Endothelial cell of umbilical vein (primary cell): Measurements from ENCODE around the gene R3HCC1L. TPM values are rescaled to one million over a fixed set of nuclear protein-coding genes. Genes with fewer than 3 reads are reported as not detected.

Experiments used
- BruUV-seq: library from RNA; stranded (reverse); fragments of 400-500 nt; replicated peaks from 2 replicates; lab custom pipeline; 2021; lab: Mats Ljungman, UMichigan
- CTCF ChIA-PET: fragments of 300-600, 350-600 bp; sonication (Branson Sonifier 250); formaldehyde crosslinking; loops from one replicate; lab custom pipeline; 2021; ENCODE audit warnings: antibody characterized with exemption, inconsistent platforms; lab: Charles Lee
- POLR2A ChIA-PET: fragments of 300-600, 350-600 bp; sonication (Branson Sonifier 250); formaldehyde crosslinking; loops from one replicate; lab custom pipeline; 2021; ENCODE audit warnings: antibody characterized with exemption, inconsistent platforms; lab: Charles Lee
- DNase-seq: peaks from one replicate; pipeline ENCODE4 v3.0.0-alpha.2; 2011; ENCODE audit warnings: low read depth, low spot score
- FAIRE-seq: peaks from 2 replicates; lab custom pipeline; 2011; peaks lifted over from hg19 to GRCh38; lab: Jason Lieb, UNC
- H2AFZ ChIP-seq: 2 replicates; pipeline ENCODE4 v1.6.0; 2012; ENCODE audit warnings: low read depth, low read length, control low read depth, inconsistent platforms
- H3K27ac ChIP-seq: 2 replicates; pipeline ENCODE4 v1.5.1; 2011; ENCODE audit warnings: low read depth, mild to moderate bottlenecking, control low read depth, low read length, moderate library complexity; ENCODE audit not compliant: insufficient read depth
- H3K27me3 ChIP-seq, 2 experiments: 2 replicates each; pipeline versions ENCODE4 v1.6.0 to v1.6.1; 2011; ENCODE audit warnings: low read length in 2 of 2, mixed read lengths in 1 of 2; ENCODE audit not compliant: control insufficient read depth in 2 of 2, insufficient read depth in 2 of 2
- H3K36me3 ChIP-seq, 2 experiments: 2 replicates in 1 of 2; 3 replicates in 1 of 2; pipeline ENCODE4 v1.5.1; 2011; ENCODE audit warnings: low read length in 2 of 2, mild to moderate bottlenecking in 1 of 2, moderate library complexity in 1 of 2; ENCODE audit not compliant: control insufficient read depth in 2 of 2, insufficient read depth in 2 of 2; ENCODE audit errors: extremely low read depth in 1 of 2
- H3K4me1 ChIP-seq: 3 replicates; pipeline ENCODE4 v1.5.1; 2011; ENCODE audit warnings: mild to moderate bottlenecking, low read length; ENCODE audit not compliant: control insufficient read depth, insufficient read depth; ENCODE audit errors: extremely low read depth
- H3K4me2 ChIP-seq: 2 replicates; pipeline ENCODE4 v1.6.1; 2011; ENCODE audit warnings: low read length, control low read depth, mixed read lengths; ENCODE audit not compliant: insufficient read depth
- H3K4me3 ChIP-seq, 3 experiments: fragments of 200-600 bp in 1 of 3; sonication (generic), shearing (Covaris generic) in 1 of 3; replicated peaks in 1 of 3; 2 replicates each; pipeline ENCODE4 v1.5.1; 2011 to 2016; ENCODE audit warnings: control low read depth in 3 of 3, low read length in 3 of 3, mild to moderate bottlenecking in 2 of 3, inconsistent platforms in 1 of 3, low read depth in 1 of 3, moderate library complexity in 1 of 3; ENCODE audit not compliant: insufficient read depth in 1 of 3
- H3K79me2 ChIP-seq: 2 replicates; pipeline ENCODE4 v1.6.0; 2012; ENCODE audit warnings: low read length, inconsistent platforms; ENCODE audit not compliant: control insufficient read depth, insufficient read depth
- H3K9ac ChIP-seq: replicated peaks from 2 replicates; pipeline ENCODE3; 2011; ENCODE audit warnings: low read length, control low read depth; ENCODE audit not compliant: insufficient read depth; ENCODE audit errors: extremely low read depth
- H3K9me1 ChIP-seq: replicated peaks from 3 replicates; pipeline ENCODE4 v1.6.0; 2011; ENCODE audit warnings: mild to moderate bottlenecking, low read length; ENCODE audit not compliant: control insufficient read depth, insufficient read depth; ENCODE audit errors: extremely low read depth
- H3K9me3 ChIP-seq: replicated peaks from 2 replicates; pipeline ENCODE4 v1.5.1; 2012; ENCODE audit warnings: low read length, inconsistent platforms; ENCODE audit not compliant: control insufficient read depth, insufficient read depth
- H4K20me1 ChIP-seq: replicated peaks from 2 replicates; pipeline ENCODE3; 2011; ENCODE audit warnings: mild to moderate bottlenecking, low read length; ENCODE audit not compliant: control insufficient read depth, insufficient read depth; ENCODE audit errors: extremely low read depth
- EZH2 ChIP-seq: IDR thresholded peaks from 2 replicates; pipeline ENCODE4 v1.6.1; 2012; ENCODE audit warnings: borderline replicate concordance, low read depth, mild to moderate bottlenecking, moderate library complexity, low read length, inconsistent platforms; ENCODE audit not compliant: severe bottlenecking
- FOS ChIP-seq: IDR thresholded peaks from 2 replicates; pipeline ENCODE4 v1.6.1; 2011; ENCODE audit warnings: mild to moderate bottlenecking, low read length, moderate library complexity, borderline replicate concordance; ENCODE audit not compliant: insufficient read depth
- GATA2 ChIP-seq: IDR thresholded peaks from 2 replicates; pipeline ENCODE4 v1.7.0; 2011; ENCODE audit warnings: low read depth, mild to moderate bottlenecking, moderate library complexity, mixed read lengths, low read length; ENCODE audit not compliant: insufficient read length, insufficient read depth
- JUN ChIP-seq: IDR thresholded peaks from 2 replicates; pipeline ENCODE4 v1.6.1; 2011; ENCODE audit warnings: borderline replicate concordance, low read depth; ENCODE audit not compliant: insufficient read length, insufficient read depth
- MAX ChIP-seq: IDR thresholded peaks from 2 replicates; pipeline ENCODE4 v1.6.1; 2011; ENCODE audit not compliant: insufficient read depth, insufficient read length
- MYC ChIP-seq: IDR thresholded peaks from one replicate; pipeline ENCODE4 v1.6.1; 2011; ENCODE audit warnings: mild to moderate bottlenecking, low read depth, low read length
- POLR2A ChIP-seq: IDR thresholded peaks from 2 replicates; pipeline ENCODE4 v1.6.1; 2012; ENCODE audit warnings: low read depth, mild to moderate bottlenecking, control low read depth, low read length
- POLR2AphosphoS5 ChIP-seq: IDR thresholded peaks from 2 replicates; pipeline ENCODE4 v1.6.1; 2012; ENCODE audit warnings: low read depth, mild to moderate bottlenecking, control low read depth, low read length, moderate library complexity; ENCODE audit not compliant: insufficient read depth
- dilution Hi-C: fragments of 300-500 bp; cut with MboI; formaldehyde crosslinking; loops from one replicate; pipeline ENCODE4 v1.15.0; 2019; ENCODE audit warnings: low sequenced_read_pairs; ENCODE audit not compliant: extremely low pct_ligation_motif_present
- intact Hi-C: fragments of 100-400 bp; cut with micrococcal nuclease; formaldehyde crosslinking; loops from one replicate; pipeline ENCODE4 v1.10.0; 2022
- polyA plus RNA-seq, 4 experiments: library from polyadenylated mRNA; depleted of rRNA in 3 of 4; stranded (reverse) in 3 of 4; unstranded in 1 of 4; fragments of >200 nt; gene quantifications; 2 replicates each; pipeline versions ENCODE4 v1.2.1 to v1.2.3, GENCODE V29; 2011 to 2012; ENCODE audit warnings: missing spikeins in 1 of 4
- total RNA-seq: library from RNA; stranded (reverse); gene quantifications from 2 replicates; pipeline ENCODE4 v1.2.3, GENCODE V29; 2021
- TF ChIP-seq, protein P1 (sequence below), 2 donors: IDR thresholded peaks; 1 replicate in 1 of 2; 2 replicates in 1 of 2; pipeline ENCODE4 v1.5.1; 2011; ENCODE audit warnings: low read length in 2 of 2, mild to moderate bottlenecking in 2 of 2, moderate library complexity in 2 of 2, control low read depth in 1 of 2, inconsistent platforms in 1 of 2, low read depth in 1 of 2; ENCODE audit not compliant: insufficient read depth in 1 of 2; ENCODE audit errors: extremely low read depth in 1 of 2

The R3HCC1L gene
- total and polyA plus RNA-seq, 2 donors (not counting 3 experiments of a cell fraction or from before 2014, with no cell fraction given) = 6.3 to 12.4 TPM

DNA sequence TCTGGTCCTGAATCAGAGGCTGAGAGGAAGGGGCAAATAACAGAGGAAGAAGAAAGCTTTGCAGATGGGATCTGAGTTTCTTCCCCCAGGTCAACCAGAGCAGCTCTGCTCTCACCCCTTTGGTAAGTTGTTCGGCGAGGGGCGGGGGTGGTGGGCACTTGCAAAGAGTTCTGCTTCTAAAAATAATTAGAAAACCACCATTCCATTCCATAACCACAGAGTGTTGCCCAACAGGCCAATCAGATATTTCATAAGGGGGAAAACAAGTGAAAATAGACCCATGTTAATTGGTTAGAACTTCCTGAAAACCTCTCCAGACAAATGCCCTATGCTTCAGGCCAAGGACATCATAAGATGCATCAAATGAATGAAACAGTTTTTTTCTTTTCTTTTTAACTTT, 43.6 kb upstream of the R3HCC1L start:
- H2AFZ ChIP-seq = no peak overlapping the region
- intact Hi-C loops = no loop called here
- no peak overlapping the region for H3K4me3 ChIP-seq
- no peaks in the 10 kb centered on the region for H3K4me1 ChIP-seq
- H3K9me1 ChIP-seq = no peaks in the 10 kb centered on the region
- TF ChIP-seq MYC (no peak), POLR2A (no peak), POLR2AphosphoS5 (no peak), GATA2 (no peak), FOS (no peak), MAX (no peak), EZH2 (no peak), JUN (no peak)
- TF ChIP-seq, protein P1, sequence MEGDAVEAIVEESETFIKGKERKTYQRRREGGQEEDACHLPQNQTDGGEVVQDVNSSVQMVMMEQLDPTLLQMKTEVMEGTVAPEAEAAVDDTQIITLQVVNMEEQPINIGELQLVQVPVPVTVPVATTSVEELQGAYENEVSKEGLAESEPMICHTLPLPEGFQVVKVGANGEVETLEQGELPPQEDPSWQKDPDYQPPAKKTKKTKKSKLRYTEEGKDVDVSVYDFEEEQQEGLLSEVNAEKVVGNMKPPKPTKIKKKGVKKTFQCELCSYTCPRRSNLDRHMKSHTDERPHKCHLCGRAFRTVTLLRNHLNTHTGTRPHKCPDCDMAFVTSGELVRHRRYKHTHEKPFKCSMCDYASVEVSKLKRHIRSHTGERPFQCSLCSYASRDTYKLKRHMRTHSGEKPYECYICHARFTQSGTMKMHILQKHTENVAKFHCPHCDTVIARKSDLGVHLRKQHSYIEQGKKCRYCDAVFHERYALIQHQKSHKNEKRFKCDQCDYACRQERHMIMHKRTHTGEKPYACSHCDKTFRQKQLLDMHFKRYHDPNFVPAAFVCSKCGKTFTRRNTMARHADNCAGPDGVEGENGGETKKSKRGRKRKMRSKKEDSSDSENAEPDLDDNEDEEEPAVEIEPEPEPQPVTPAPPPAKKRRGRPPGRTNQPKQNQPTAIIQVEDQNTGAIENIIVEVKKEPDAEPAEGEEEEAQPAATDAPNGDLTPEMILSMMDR (IDR thresholded peaks at IDR 0.05; ENCODE audit: extremely low read depth in 1 of 2, insufficient read depth in 1 of 2, low read depth in 1 of 2, low read length in 2 of 2) = no peak
- dilution Hi-C loops = no loop called here
- CTCF ChIA-PET = no interaction called here
- no peak overlapping the region for H3K27ac ChIP-seq
- no TSS peak for BruUV-seq
- no peak overlapping the region for H3K4me2 ChIP-seq
- H3K36me3 ChIP-seq = no peaks in the 10 kb centered on the region
- no peaks in the 10 kb centered on the region for H3K79me2 ChIP-seq
- DNase-seq (no peak), FAIRE-seq (no peak)
- POLR2A ChIA-PET = no interaction called here
- H3K9me3 ChIP-seq = no peaks in the 10 kb centered on the region
- no peaks in the 10 kb centered on the region for H4K20me1 ChIP-seq
- no peak overlapping the region for H3K9ac ChIP-seq
- no peaks in the 10 kb centered on the region for H3K27me3 ChIP-seq
